ENCODE measurements around the gene CAMSAP1.

Gene CAMSAP1

GRCh38 chr9:135809166-135809565 is 98.2 kb downstream of the CAMSAP1 start:
- no peak for DNase-seq

- DNase-seq = no peak
Observed at GRCh38 chr9:135805422-135806022, 101.8 kb downstream of the CAMSAP1 start.

- DNase-seq = no peak
Observed at GRCh38 chr9:135804581-135805421, 102.5 kb downstream of the CAMSAP1 start.

GRCh38 chr9:135803441-135803840 is 103.9 kb downstream of the CAMSAP1 start:
- no peak for DNase-seq

GRCh38 chr9:135802876-135803419 is 104.4 kb downstream of the CAMSAP1 start:
- no peak for DNase-seq

- DNase-seq = no peak
Observed at GRCh38 chr9:135801070-135801469, 106.3 kb downstream of the CAMSAP1 start.

- no peak for DNase-seq
Observed at GRCh38 chr9:135799261-135799660, 108.1 kb downstream of the CAMSAP1 start.

GRCh38 chr9:135798263-135798585 is 109.1 kb downstream of the CAMSAP1 start:
- DNase-seq = no peak

- DNase-seq = peak; percentile 65
Observed at GRCh38 chr9:135797507-135798262, 109.7 kb downstream of the CAMSAP1 start.

- DNase-seq = peak; percentile 56
Observed at GRCh38 chr9:135796784-135797485, 110.4 kb downstream of the CAMSAP1 start.

- DNase-seq = no peak
Observed at GRCh38 chr9:135795391-135795790, 112.0 kb downstream of the CAMSAP1 start.

- DNase-seq = no peak
Observed at GRCh38 chr9:135794361-135794885, 112.9 kb downstream of the CAMSAP1 start.

- no peak for DNase-seq
Observed at GRCh38 chr9:135794057-135794335, 113.3 kb downstream of the CAMSAP1 start.

GRCh38 chr9:135793221-135794056 is 113.9 kb downstream of the CAMSAP1 start:
- DNase-seq = no peak

- no peak for DNase-seq
Observed at GRCh38 chr9:135792268-135793128, 114.8 kb downstream of the CAMSAP1 start.

GRCh38 chr9:135791431-135792267 is 115.7 kb downstream of the CAMSAP1 start:
- DNase-seq = no peak

- no peak for DNase-seq
Observed at GRCh38 chr9:135790850-135791249, 116.5 kb downstream of the CAMSAP1 start.

GRCh38 chr9:135790356-135790755 is 117.0 kb downstream of the CAMSAP1 start:
- no peak for DNase-seq

- DNase-seq = no peak
Observed at GRCh38 chr9:135789838-135790291, 117.5 kb downstream of the CAMSAP1 start.

Data from DMS79 treated with DMSO at 0.1 percent for 48 hours (cell line).